ENCODE data around the gene USP13. TPM values are rescaled to one million over a fixed set of nuclear protein-coding genes. Genes with fewer than 3 reads are reported as not detected.

The USP13 gene
- total and polyA plus RNA-seq, 4 donors: 3.5 to 9.3 (median 5.9) TPM

DNA sequence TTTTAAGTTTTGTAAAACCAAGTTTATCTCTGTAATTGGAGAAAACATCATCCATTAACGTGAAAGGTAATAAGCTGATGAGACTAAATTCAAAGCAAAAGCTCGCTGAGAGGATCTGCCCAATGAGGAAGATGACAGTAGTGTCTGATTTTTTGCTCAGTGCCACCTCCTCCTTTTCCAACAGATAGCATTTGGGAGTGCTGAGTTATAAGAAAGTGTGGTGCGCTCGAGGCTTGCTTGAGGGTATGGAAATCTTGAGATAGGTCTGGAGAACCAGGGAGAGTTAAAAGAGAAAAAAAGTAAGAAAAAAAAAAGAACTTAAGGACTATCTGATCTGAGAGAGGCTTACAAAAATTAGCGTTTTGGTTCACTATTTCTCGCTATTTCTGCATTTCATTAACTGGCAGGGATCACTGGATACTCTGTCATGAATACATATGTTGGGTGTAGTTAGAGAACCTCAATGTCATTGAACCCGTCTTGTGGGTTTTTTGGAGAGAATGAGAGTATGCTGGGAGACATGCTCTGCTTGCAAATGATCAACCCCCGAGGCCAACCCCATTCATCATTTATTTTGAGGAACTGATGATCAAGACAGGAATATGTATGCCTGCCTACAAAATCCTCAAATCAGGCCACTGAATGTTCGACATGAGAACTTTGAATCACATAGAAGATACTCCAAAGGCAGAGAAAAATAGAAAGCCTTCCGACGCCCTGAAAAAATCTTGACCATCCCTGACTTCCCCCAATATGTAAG, 973 bp upstream of the USP13 start:
- no peak overlapping the region for H3K27ac ChIP-seq (ENCODE audit: low read depth in 1 of 2, low read length in 2 of 2)
- H3K27me3 ChIP-seq (ENCODE audit: control insufficient read depth in 1 of 2, insufficient read depth in 2 of 2, low read length in 1 of 2): no peaks in the 10 kb centered on the region
- H3K9me3 ChIP-seq (ENCODE audit: control insufficient read depth, low read length): no peaks in the 10 kb centered on the region
- DNase-seq (no peak), ATAC-seq (ENCODE audit: low FRiP score) (no peak)
- WGBS, 2 donors: 45 to 49% methylated on average over 11 of the region's 11 CpGs
- intact Hi-C loops (cut with DNase I): loop anchor here in 1 of 2 donors (5.0 kb wide), 1 partner anchor 50 kb away; the partner anchor contains the start of genes MRPL47 and NDUFB5
- peak overlapping the region; percentile 79 to 96 for H3K4me3 ChIP-seq (ENCODE audit: low read length in 2 of 2)
- peaks cover 0 to 2% of the 10 kb centered on the region in 2 donors for H3K4me1 ChIP-seq (ENCODE audit: control insufficient read depth in 1 of 2, insufficient read depth in 2 of 2, low read length in 2 of 2)
- H3K36me3 ChIP-seq (ENCODE audit: control insufficient read depth in 1 of 2, insufficient read depth in 2 of 2, low read length in 1 of 2): no peaks in the 10 kb centered on the region

DNA sequence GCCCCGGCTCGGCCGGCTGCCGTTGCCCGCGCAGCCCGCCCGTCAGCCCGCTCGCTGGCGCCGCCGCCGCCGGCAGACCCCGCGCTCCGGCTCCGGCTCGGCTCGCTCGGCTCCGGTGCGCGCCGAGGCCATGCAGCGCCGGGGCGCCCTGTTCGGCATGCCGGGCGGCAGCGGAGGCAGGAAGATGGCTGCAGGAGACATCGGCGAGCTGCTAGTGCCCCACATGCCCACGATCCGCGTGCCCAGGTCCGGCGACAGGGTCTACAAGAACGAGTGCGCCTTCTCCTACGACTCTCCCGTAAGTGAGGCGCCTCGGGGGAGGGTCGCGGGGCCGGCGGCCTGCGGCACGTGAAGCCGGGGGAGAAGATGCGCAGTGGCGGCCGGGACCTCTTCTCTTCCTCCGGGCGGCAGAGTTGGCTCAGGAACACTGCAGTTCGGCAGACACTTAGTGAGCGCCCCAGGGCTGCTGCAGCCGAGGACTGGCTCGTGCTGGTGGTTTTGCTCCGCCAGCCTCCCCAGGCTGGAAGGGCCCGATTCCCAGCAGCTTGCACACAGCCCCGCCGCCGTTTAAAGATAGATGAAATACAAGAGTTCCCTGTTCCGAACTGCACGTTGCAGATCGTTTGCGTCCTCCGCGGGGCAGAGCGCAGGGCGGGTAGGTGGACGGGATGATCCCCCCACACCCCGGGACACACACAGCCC, 407 bp downstream of the USP13 start:
- Histone ChIP-seq H3K36me3 (ENCODE audit: control insufficient read depth in 1 of 2, insufficient read depth in 2 of 2, low read length in 1 of 2) (no peaks in the 10 kb centered on the region), H3K4me1 (ENCODE audit: control insufficient read depth in 1 of 2, insufficient read depth in 2 of 2, low read length in 2 of 2) (peaks cover 0 to 2% of the 10 kb centered on the region in 2 donors), H3K9me3 (ENCODE audit: control insufficient read depth, low read length) (no peaks in the 10 kb centered on the region), H3K27me3 (ENCODE audit: control insufficient read depth in 1 of 2, insufficient read depth in 2 of 2, low read length in 1 of 2) (no peaks in the 10 kb centered on the region), H3K27ac (ENCODE audit: low read depth in 1 of 2, low read length in 2 of 2) (peak overlapping the region; percentile 83 to 85), H3K4me3 (ENCODE audit: low read length in 2 of 2) (peak overlapping the region; percentile 79 to 96)
- DNase-seq (peak; percentile 84 to 89), ATAC-seq (ENCODE audit: low FRiP score) (peak; percentile 88)
- 0 to 1% methylated on average over 71 to 77 of the region's 77 CpGs for WGBS, 2 donors
- intact Hi-C loops (cut with DNase I): loop anchor here in 1 of 2 donors (5.0 kb wide), 1 partner anchor 51 kb away; the partner anchor contains the start of genes MRPL47 and NDUFB5

DNA sequence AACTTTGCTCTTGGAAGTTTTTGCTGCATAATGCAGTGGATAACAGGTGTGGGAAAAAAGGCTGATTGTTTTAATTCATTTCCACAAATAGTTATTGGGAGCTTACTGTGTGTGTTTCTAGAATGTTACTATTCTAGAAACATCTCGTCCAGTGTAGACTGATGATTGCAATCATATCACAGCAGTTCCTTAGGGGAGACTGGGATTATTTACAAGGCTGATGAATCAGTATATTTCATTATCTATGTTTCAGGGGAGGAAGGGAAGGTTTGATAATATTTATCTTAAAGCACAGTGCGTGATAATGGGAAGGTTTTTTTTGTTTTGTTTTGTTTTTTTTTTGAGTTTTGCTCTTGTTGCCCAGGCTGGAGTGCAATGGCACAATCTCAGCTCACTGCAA, 2.4 kb downstream of the USP13 start:
- Histone ChIP-seq H3K27ac (ENCODE audit: low read depth in 1 of 2, low read length in 2 of 2) (no peak overlapping the region), H3K9me3 (ENCODE audit: control insufficient read depth, low read length) (no peaks in the 10 kb centered on the region), H3K27me3 (ENCODE audit: control insufficient read depth in 1 of 2, insufficient read depth in 2 of 2, low read length in 1 of 2) (no peaks in the 10 kb centered on the region), H3K4me1 (ENCODE audit: control insufficient read depth in 1 of 2, insufficient read depth in 2 of 2, low read length in 2 of 2) (peaks cover 0 to 2% of the 10 kb centered on the region in 2 donors), H3K36me3 (ENCODE audit: control insufficient read depth in 1 of 2, insufficient read depth in 2 of 2, low read length in 1 of 2) (no peaks in the 10 kb centered on the region), H3K4me3 (ENCODE audit: low read length in 2 of 2) (no peak overlapping the region)
- WGBS, 2 donors: 86 to 88% methylated on average over 2 of the region's 2 CpGs
- ATAC-seq (ENCODE audit: low FRiP score) (no peak), DNase-seq (no peak)
- intact Hi-C loops (cut with DNase I): no loop called here

DNA sequence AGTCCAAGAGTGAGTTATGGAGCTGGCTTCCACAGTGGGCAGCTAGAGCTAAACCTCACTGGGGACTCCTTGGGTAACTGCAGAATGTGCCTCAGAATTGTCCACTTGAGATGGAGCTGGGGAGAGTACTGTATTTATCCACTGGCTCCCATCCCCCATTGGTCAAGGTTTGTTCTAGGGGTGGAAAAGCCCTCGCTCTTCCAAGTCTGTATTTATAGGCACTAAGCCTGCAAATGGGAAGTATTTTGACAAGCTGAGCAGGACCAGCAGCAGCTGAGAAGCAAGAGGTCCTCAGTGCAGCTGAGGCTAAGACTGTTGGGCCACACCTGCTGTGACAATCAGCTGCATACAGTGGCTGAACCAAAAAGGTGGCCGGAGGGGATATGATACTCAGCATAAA, 5.8 kb downstream of the USP13 start:
- no peak overlapping the region for H3K27ac ChIP-seq (ENCODE audit: low read depth in 1 of 2, low read length in 2 of 2)
- H3K4me1 ChIP-seq (ENCODE audit: control insufficient read depth in 1 of 2, insufficient read depth in 2 of 2, low read length in 2 of 2): peaks cover 0 to 2% of the 10 kb centered on the region in 2 donors
- DNase-seq: no peak
- no peaks in the 10 kb centered on the region for H3K27me3 ChIP-seq (ENCODE audit: control insufficient read depth in 1 of 2, insufficient read depth in 2 of 2, low read length in 1 of 2)
- H3K4me3 ChIP-seq (ENCODE audit: low read length in 2 of 2): no peak overlapping the region
- H3K36me3 ChIP-seq (ENCODE audit: control insufficient read depth in 1 of 2, insufficient read depth in 2 of 2, low read length in 1 of 2): no peaks in the 10 kb centered on the region
- no peaks in the 10 kb centered on the region for H3K9me3 ChIP-seq (ENCODE audit: control insufficient read depth, low read length)
- 37 to 46% methylated on average over 2 of the region's 2 CpGs for WGBS, 2 donors
- intact Hi-C loops (cut with DNase I): no loop called here
- ATAC-seq (ENCODE audit: low FRiP score): no peak

DNA sequence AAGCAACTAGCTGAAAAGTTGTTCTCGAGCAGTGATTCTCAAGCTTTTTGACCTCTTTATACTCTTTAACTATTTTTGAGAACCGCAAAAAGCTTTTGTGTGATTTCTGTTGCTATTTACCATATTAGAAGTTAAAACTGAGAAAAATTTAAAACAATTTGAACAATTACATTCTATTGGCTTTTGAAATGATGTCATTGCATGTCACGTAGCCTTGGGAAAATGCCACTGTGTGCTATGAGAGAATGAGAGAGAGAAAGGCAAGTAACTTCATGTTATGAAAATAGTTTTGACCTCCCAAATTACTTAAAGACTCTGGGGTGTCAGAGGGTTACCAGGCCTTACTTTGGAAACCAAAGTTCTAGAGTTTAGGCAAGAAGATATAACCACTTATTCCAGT, 8.0 kb downstream of the USP13 start:
- WGBS, 2 donors: 88 to 92% methylated on average over 3 of the region's 3 CpGs
- DNase-seq: no peak
- Histone ChIP-seq H3K4me1 (ENCODE audit: control insufficient read depth in 1 of 2, insufficient read depth in 2 of 2, low read length in 2 of 2) (peaks cover 0 to 2% of the 10 kb centered on the region in 2 donors), H3K27me3 (ENCODE audit: control insufficient read depth in 1 of 2, insufficient read depth in 2 of 2, low read length in 1 of 2) (no peaks in the 10 kb centered on the region), H3K9me3 (ENCODE audit: control insufficient read depth, low read length) (no peaks in the 10 kb centered on the region), H3K27ac (ENCODE audit: low read depth in 1 of 2, low read length in 2 of 2) (no peak overlapping the region), H3K4me3 (ENCODE audit: low read length in 2 of 2) (no peak overlapping the region), H3K36me3 (ENCODE audit: control insufficient read depth in 1 of 2, insufficient read depth in 2 of 2, low read length in 1 of 2) (no peaks in the 10 kb centered on the region)
- intact Hi-C loops (cut with DNase I): no loop called here
- no peak for ATAC-seq (ENCODE audit: low FRiP score)

DNA sequence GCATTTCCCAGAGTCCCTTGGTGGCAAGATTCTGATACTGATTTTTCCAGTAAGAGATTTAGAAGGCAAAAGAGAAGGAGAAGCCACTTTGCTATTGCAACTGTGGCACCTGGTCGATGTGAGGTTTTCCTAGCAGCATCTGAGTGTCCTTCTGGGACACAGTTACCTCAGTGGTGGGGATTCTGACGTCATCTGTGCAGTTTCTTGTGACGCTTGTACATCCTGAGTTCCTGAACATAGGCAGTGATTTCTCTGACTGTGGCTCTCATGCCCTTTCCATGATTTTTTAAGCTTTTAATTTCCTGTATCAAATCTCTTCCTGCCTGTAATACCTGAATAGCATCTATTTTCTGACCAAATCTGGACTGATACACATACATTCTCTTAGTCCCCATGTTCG, 8.9 kb downstream of the USP13 start:
- Histone ChIP-seq H3K4me1 (ENCODE audit: control insufficient read depth in 1 of 2, insufficient read depth in 2 of 2, low read length in 2 of 2) (no peaks in the 10 kb centered on the region), H3K27ac (ENCODE audit: low read depth in 1 of 2, low read length in 2 of 2) (no peak overlapping the region), H3K27me3 (ENCODE audit: control insufficient read depth in 1 of 2, insufficient read depth in 2 of 2, low read length in 1 of 2) (no peaks in the 10 kb centered on the region), H3K36me3 (ENCODE audit: control insufficient read depth in 1 of 2, insufficient read depth in 2 of 2, low read length in 1 of 2) (no peaks in the 10 kb centered on the region), H3K9me3 (ENCODE audit: control insufficient read depth, low read length) (no peaks in the 10 kb centered on the region), H3K4me3 (ENCODE audit: low read length in 2 of 2) (no peak overlapping the region)
- DNase-seq (no peak), ATAC-seq (ENCODE audit: low FRiP score) (no peak)
- 89% methylated on average over 4 of the region's 4 CpGs for WGBS, 2 donors
- intact Hi-C loops (cut with DNase I): no loop called here

DNA sequence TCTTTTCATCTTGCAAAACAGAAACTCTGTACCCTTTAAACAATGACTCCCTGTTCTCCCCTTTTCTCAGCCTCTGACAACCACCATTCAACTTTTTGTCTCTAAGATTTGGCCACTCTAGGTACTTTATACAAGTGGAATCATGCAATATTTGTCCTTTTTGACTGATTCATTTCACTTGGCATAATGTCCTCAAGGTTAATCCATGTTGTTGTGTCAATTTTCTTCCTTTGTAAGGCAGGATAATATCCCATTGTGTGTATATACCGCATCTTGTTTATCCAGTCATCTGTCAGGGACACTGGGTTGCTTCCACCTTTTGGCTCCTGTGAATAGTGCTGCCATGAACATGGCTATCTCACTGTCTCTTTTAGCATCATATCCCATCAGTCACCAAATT, 10.3 kb downstream of the USP13 start:
- Histone ChIP-seq H3K4me1 (ENCODE audit: control insufficient read depth in 1 of 2, insufficient read depth in 2 of 2, low read length in 2 of 2) (no peaks in the 10 kb centered on the region), H3K9me3 (ENCODE audit: control insufficient read depth, low read length) (no peaks in the 10 kb centered on the region), H3K4me3 (ENCODE audit: low read length in 2 of 2) (no peak overlapping the region), H3K27ac (ENCODE audit: low read depth in 1 of 2, low read length in 2 of 2) (no peak overlapping the region), H3K36me3 (ENCODE audit: control insufficient read depth in 1 of 2, insufficient read depth in 2 of 2, low read length in 1 of 2) (no peaks in the 10 kb centered on the region), H3K27me3 (ENCODE audit: control insufficient read depth in 1 of 2, insufficient read depth in 2 of 2, low read length in 1 of 2) (no peaks in the 10 kb centered on the region)
- ATAC-seq (ENCODE audit: low FRiP score) (no peak), DNase-seq (no peak)
- 95 to 97% methylated on average over 1 of the region's 1 CpG for WGBS, 2 donors
- intact Hi-C loops (cut with DNase I): no loop called here

DNA sequence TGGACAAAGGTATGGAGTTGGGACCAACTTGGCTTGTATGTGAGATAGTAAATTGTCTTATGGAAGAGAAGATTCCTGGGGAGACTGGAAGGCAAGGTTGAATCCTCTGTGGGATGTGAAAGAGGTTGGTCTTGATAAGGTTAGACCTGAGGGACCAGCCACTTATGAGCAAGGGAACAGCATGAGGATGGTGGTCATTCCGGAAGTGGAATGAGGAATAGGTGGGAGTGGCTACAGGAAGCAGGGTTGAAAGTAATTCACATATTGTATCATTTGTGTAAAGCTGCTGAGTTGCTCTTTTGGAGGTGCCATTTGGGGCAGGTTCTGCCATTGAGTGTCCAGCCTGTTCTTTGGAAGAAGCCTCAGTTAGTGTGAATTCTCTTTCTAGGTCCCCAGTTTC, 13.2 kb downstream of the USP13 start:
- Histone ChIP-seq H3K4me3 (ENCODE audit: low read length in 2 of 2) (no peak overlapping the region), H3K4me1 (ENCODE audit: control insufficient read depth in 1 of 2, insufficient read depth in 2 of 2, low read length in 2 of 2) (peaks cover 0 to 2% of the 10 kb centered on the region in 2 donors), H3K27ac (ENCODE audit: low read depth in 1 of 2, low read length in 2 of 2) (no peak overlapping the region), H3K27me3 (ENCODE audit: control insufficient read depth in 1 of 2, insufficient read depth in 2 of 2, low read length in 1 of 2) (no peaks in the 10 kb centered on the region), H3K36me3 (ENCODE audit: control insufficient read depth in 1 of 2, insufficient read depth in 2 of 2, low read length in 1 of 2) (no peaks in the 10 kb centered on the region), H3K9me3 (ENCODE audit: control insufficient read depth, low read length) (no peaks in the 10 kb centered on the region)
- DNase-seq: no peak
- WGBS, 2 donors: 48% methylated on average over 1 of the region's 1 CpG
- intact Hi-C loops (cut with DNase I): no loop called here
- no peak for ATAC-seq (ENCODE audit: low FRiP score)

All from aorta (tissue), 5 donors.